Measurements from ENCODE around the gene SFMBT2.

The SFMBT2 gene

DNA sequence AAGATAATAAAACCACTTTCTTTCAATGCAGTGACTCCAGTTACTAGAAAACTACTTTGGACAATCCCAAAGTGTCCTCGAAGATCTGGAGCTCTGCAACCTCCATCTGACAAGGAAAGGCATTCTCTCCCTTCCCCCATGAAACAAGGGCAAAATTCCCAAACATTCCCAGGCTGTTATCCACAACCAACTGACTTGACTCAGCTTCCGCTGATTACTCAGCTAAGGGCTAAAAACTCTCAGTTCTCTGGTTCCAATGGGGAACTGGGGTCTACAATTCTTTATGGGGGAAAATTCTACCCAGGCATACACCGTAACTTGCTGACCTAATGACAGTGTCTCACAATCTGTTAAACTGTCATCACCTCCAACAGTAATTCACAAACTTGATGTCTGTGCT is 48.4 kb downstream of the SFMBT2 start:
- no peak for DNase-seq

DNA sequence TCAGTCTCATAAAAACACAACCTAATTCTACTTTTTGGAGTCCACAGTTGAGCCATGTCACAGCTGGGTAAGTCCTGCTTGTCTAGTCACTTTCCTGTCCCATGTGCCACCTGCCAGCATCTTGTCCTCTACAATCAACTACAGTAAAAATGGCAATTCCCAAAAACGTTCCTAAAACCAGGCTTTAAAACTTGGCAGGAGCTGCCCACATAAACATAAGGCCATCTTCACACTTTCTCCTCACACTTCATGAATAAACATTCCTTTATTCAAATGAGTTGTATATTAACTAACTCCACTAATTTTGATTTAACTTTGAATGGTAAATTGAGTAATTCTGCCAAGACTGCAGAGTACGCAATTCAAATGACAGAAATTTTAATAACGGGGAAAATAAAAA is 49.5 kb downstream of the SFMBT2 start:
- DNase-seq, result no peak

DNA sequence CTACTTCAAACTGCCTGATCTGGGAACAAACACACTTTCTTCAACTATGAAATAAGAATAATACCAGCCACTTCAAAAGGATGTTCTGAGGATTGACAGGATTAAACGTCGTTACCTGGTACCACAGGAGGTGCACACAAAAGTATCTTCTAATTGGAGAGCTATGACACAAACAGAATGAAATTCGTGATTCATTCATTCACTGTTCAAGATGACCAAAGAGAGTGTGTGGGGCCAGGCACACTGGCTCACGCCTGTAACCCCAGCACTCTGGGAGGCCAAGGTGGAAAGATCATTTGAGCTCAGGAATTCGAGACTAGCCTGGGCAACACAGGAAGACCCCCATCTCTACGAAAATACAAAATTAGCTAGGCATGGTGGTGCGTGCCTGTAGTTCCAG is 50.9 kb downstream of the SFMBT2 start:
- DNase-seq, result no peak

DNA sequence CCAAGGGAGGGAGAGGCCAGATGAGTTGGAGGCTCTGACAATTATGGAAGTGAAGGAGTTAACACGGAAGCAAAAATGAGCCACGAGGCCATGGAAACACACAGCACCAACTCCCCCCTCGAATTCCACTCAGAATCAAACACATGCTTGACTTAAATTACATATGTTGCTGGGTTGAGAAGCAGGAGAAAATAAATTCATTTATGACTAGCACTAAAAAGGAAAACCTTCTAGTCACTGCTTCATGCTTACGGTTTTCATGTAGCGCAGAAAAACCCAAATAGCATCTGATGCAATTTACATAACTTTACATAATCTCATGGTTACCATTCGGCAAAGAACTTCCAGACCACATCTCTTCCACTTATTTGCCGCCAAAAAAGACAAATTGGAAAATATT is 51.5 kb downstream of the SFMBT2 start:
- DNase-seq, result no peak

DNA sequence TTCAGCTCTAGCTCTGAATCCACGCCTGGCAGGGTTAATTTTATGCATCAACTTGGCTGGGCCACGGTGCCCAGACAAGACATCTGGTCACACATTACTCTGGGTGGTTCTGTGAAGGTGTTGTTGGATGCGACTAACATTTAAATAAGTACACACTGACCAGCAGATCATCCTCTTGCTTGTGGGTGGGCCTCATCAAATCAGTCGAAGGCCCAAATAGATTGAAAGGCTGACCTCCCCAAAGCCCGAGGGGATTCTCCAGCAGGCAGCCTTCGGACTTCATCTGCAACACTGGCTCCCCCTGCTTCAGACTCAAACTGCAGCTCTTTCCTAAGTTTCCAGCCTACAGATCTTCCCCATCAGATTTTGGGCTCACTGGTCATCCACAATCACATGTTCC is 53.6 kb downstream of the SFMBT2 start:
- no peak for DNase-seq

DNA sequence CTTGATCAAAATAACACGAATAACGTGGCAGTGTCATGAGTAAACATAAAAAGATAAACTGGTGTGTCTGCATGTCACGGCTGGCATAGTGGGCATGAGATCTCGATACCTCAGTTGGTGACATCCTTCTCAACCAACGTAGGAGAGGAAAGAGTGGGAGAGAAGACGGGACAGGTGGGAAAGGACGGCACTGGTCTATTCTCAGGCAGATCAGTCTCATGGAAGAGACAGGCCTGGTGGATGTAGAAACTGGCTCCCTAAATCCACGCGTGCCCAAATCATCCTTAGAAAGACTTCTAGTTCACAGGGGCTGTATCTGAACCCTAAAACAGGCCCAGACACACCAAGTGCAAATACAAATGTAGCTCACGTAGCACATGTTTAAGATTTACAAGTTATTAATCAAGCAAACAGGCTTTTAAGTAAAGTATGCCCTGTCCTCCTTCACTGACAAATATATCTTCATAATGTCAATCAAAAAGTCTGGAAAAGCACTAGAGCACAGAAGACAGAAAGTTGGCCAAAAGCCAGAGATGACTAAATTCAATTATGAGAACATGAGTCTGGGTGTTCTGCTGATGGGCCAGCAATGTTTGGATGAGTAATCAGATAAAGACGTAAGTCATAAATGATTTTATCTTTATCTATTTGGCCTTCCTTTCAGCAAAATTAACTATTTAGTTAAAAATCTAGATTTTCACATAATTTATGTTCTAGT is 56.3 kb downstream of the SFMBT2 start:
- no peak for DNase-seq

DNA sequence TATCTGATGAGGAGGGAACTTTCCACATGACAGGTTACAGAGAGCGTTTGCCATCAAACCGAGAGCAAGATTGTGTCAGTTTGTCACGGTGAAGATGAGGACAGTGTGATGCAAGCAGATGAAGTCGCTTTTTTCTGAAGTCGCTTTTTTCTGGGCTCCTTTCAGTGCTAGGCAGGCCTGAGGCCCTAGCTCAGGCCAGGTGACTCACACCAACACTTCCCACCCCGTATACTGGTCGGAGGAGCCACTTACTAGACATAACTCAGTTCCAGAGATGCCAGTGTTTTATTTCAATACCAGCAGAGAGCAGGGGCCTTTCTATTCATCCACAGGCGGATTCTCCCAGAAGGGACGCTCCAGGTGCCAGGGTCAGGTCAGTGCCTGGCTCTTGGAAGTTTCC is 58.9 kb downstream of the SFMBT2 start:
- no peak for DNase-seq

DNA sequence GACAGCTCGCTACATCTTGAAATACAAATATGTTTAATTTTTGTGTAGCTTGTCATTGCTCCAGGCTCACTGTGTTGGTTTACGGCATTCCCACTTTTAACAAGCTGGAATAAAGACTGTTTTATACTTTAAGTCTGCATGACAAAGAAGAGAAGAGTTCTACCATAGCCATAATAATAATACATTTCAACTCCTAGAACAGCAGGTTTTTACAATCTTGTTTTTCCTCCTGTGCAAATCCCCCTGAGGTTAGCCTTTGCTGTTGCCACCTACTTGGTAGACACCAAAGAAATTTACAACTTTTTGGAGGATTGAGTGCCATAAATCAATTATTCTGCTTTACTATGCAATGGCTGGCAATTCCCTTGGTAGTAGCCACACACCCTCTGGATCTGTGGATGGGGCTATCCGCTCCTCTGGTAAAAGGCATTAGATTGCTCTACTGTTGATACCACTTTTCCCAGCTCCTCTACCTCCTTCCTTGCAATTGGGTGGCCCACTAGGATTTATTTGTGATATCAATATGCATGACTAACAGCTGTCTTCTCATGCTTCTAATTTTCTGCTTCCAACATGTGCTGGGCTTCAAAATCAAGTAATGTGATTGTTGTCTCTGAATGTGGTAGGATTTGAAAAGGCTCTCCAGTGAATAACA is 60.2 kb downstream of the SFMBT2 start:
- DNase-seq, result no peak

DNA sequence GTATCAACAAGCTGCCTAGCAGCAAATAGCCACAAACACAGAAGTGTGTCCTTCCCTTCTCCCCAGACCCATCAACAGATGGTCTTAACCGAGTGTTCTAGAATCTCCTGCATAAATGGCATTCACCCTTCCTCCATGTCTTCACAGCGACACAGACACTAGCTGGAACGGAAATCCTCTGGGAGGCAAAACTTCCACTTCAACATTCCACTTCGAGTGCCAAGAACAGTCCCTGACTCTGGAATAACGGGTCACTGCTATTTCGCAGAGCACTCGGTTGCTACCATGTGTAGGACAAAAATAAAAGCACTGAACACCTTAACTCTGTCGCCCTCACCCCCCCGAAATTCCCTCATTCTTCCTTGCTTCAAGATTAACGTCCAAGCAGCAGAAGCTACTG is 65.1 kb downstream of the SFMBT2 start:
- no peak for DNase-seq

DNA sequence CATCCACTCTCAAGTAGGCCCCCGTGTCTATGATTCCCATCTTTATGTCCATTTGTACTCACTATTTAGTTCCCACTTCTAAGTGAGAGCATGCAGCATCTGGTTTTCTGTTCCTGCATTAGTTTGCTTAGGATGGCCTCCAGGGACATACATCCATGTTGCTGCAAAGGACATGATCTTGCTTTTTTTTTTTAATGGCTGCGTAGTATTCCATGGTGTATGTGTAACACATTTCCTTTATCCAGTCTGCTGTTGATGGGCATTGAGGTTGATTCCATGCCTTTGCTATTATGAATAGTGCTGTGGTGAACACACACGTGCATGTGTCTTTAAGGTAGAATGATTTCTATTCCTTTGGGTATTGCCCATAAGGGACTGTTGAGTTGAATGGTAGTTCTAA is 67.8 kb downstream of the SFMBT2 start:
- DNase-seq, result no peak

DNA sequence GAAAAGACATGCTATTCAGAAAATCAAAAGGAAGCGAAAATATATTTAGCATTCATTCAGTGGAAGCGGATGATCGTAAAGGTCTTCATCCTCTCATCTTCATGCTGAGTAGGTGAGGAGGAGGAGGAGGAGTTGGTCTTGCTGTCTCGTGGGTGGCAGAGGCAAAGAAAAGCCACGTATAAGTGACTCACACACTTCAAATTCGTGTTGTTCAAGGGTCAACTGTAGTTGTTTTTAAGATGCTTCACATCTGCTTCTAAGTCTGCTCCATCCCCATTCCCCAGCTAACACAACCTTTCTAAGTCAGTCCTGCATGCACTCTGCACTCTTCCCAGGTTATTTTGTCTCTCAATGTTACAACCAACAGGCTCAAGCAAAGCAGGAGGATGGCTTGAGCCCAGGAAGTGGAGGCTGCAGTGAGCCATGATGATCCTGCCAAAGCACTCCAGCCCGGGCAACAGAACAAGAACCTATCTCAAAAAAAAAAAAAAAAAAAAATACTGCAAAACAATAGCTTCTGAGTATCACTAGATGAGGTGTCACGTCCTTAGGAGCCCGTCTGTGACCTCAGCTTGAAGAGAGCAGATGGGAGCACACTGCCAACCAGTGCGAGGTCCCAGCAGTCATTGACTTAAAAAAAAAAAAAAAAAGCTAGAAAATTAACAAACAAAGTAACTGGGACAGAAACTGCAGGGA is 70.5 kb downstream of the SFMBT2 start:
- no peak for DNase-seq

DNA sequence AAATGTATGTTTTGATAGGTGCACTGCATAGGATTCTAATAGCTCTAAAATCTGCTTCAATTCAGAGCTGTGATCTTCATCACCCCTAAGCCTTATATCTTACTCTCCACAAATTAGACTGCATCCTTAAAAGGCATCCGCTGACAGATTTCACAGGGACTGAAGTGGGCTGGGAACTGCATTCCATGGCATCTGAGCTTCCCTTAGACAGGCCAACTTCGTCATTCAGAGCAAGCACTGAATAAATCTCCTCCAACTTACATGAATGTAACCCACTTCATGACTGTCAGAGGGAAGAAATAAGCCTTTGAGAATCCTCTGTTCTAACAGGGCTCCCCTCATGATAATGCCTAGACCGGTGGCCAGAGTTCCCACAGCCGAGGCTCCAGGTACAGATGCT is 71.3 kb downstream of the SFMBT2 start:
- no peak for DNase-seq

DNA sequence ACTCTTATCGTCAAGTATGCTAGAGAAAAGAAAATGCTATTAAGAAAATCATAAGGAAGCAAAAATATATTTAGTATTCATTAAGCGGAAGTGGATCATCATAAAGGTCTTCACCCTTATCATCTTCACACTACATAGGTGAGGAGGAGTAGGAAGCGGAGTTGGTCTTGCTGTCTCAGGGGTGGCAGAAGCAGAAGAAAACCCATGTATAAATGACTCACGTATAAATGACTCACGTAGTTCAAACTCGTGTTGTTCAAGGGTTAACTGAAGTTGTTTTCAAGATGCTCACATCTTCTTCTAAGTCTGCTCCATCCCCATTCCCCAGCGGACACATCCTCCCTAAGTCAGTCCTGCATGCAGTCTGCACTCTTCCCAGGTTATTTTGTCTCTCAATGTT is 72.4 kb downstream of the SFMBT2 start:
- no peak for DNase-seq

DNA sequence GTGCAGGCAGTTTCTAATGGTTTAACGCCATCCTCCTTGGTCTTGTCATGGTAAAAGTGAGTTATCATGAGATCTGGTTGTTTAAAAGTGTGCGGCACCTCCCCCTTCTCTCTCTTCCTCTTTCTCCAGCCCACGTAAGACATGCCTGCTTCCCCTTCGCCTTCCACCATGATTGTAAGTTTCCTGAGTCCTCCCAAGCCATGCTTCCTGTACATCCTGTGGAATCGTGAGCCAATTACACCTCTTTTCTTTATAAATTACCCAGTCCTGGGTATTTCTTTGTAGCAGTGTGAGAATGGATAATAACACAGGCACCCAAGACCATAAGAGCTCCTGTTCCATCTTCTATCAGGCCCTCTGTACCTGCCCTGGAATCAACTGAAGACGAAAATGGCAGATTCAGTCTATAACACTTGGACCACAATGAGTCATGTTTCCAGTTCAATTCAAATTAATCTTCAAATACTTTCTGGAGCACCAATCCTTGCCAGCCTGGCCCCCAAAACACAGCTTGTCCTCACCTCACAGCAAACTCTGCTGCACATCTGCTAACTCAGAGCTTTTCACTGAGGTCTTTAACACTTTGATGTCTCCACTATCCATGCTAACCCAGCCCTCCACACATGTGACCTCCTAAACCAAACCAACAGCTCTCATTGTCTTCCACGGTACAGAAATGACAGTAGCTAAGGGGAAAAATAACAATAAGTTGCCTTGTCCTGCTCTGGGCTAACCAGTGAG is 73.2 kb downstream of the SFMBT2 start:
- DNase-seq, result no peak

DNA sequence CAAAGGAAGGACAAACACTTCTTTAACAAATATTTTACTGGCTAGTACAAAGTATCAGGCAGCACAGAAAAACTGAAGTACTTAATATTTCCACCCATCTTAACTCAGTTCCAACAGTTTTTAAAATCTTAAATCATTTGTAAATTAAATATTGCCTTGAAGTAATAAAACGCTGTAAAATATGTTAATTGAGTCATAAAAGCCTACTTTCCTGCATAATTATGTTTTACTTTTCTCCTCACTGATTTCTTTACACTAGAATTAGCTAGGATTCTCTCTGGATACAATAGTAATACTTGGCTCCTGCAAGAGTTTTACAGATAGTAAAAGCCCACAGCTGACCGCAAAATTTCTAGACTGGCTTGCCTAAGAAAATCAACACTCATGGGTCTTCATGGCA is 74.9 kb downstream of the SFMBT2 start:
- no peak for DNase-seq

DNA sequence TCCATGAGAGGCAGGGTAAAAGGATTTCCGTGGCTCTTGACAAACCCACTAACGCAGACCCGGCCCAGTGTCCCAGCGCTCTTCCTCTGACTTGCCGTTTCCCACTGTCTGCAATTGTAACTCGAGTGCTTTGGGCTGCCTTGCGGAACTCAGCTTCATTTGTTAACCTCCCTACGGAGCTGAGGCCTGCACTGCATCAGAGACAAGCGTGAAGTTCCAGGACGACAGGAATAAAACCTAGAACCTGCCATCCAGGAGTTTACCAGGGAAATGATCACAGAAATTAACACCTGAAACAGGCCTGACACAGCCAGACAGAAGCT is 76.2 kb downstream of the SFMBT2 start:
- no peak for DNase-seq

DNA sequence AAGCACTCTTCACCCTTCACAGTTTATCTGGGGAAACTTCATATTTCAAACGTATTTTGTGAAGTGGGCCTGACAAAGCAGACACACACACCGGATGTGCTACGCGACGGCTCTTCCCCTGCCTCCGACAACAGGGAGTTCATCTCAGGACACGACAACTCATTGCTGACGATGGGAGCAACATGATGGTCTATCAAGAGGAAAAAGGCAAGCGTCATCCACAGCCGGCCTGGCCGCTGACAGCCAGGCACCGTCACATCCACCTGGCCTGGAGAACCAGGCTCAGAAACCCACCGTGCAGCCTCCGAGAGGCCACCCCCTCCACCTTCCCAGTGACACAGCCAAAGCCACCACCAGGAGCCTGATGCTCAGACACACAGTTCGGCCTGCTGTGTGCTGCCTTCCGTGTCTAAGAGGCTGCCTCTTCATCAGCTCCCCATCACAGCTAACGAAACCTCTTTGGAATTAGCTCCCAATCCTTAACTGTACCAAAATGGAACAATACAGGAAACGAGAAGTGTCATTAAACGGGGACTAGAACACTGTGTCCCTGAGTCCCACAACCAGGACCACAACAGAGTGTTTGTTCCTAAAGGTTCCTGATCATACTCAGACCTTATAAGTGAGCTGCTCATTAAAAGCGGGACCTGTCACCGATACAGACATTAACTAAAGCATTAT is 76.7 kb downstream of the SFMBT2 start:
- DNase-seq, result no peak

DNA sequence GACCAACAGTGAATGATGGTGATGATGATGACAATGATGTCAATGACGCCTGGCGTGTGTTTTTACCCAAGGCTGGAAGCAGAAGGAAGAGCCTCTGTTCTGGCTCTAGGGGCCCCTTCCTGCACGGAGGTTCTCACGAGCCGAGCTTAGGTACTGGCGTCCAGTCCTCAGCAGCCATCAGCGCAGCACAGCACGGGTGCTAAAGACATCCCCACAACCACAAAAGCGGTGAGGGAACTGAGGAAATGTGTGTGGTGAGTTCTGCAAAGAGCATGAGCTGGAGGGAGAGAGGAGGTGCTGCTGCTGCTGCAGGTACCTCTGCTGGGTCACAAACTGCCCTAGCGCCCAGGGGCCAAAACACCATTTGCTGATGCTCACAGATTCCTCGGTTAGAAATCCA is 81.6 kb downstream of the SFMBT2 start:
- DNase-seq, result no peak

DNA sequence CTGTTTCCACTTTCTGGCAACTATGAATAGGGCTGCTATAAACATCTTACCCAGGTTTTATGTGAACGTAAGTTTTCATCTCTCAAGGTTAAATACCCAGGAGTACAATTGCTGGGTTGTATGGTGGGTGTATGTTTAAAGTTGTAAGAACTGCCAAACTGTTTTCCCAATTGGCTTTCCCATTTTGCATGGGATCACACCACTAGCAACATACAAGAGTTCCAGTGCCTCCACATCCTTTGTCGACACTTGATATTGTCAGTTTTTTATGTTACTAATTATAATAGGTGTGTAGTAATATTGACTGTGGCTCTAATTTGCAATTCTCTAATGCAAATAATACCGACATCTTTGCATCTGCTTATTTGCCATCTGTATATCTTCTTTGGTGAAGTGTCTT is 82.9 kb downstream of the SFMBT2 start:
- no peak for DNase-seq

DNA sequence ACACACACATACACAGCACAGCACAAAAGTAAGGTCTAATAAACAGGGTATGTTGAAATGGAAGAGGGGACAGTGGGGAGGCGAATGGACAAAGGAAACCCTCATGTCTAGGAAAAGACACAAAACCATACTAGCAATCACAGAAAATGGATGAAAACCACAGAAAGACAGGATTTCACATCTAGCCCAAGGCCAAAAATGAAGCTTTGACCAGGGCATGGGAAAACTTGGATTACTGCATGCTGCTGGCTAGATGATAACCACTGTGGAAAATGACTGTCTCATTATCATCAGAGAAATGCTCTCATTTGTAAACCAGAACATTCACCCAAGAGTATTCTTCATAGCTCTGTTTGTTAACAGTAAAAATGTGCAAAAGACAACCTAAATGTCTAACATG is 88.2 kb downstream of the SFMBT2 start:
- DNase-seq, result no peak

DNA sequence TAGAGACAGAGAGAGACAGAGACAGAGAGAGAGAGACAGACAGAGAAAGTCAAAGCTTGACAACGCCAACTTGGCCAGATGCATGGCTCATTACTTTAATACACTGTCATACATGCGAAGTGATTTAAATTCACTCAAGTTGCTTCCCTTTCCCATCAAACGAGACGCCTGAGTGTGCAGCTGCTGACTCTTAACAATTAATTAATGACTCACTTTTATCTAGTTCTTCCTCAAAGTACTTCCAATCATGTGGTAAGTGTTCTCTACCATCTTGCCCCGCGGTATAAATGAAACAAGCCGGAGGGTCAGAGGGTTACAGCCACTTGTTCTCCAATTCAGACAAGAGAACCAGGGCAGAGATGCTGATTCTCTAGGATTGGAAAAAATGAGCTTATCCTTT is 90.8 kb downstream of the SFMBT2 start:
- DNase-seq, result no peak

DNA sequence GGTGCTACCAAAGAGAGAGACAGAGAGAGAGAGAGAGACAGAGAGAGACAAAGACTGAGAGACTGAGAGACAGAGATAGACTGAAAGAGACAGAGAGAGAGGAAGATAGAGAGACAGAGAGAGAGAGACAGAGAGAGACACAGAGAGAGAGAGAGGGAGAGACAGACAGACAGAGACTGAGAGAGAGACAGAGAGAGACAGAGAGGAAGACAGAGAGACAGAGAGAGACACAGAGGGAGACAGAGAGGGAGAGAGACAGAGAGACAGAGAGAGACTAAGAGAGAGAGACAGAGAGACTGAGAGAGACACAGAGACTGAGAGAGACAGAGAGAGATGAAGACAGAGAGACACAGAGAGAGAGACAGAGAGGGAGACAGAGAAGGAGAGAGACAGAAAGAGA is 91.2 kb downstream of the SFMBT2 start:
- no peak for DNase-seq

DNA sequence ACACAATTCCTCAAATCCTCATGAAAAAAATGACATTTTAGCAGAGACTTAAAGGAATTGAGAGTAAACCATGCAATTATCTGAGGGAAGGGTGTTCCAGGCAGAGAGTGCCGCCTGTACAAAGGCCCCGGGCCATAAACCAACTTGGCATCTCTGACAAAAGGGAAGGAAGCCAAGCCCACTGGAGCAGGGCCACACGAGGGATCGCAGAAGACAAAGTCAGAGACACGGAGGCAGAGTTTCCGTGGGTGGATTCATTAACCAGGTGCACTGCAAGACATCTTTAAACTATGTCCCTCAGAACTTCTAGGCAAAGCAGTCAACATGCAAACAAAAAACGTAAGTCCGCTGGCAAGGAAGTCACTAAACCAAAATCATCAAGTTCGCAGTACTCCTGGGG is 92.0 kb downstream of the SFMBT2 start:
- no peak for DNase-seq

All from NCI-H2029 treated with DMSO at 0.1 percent for 48 hours (cell line).